K562 (cell line): ENCODE data around the gene MITD1. TPM values are rescaled to one million over a fixed set of nuclear protein-coding genes. Genes with fewer than 3 reads are reported as not detected.
A peak's percentile ranks its signal among the peaks of the same experiment; 100 is the strongest.

ENCODE experiments used
- ATAC-seq: fragments of 200-7000 bp; cut with Tn5 transposase; 3 replicates; pipeline ENCODE4 v1.9.1; 2020; ENCODE audit warnings: moderate library complexity
- BruUV-seq: library from RNA; stranded (reverse); fragments of 400-500 nt; replicated peaks from 2 replicates; lab custom pipeline; 2021; lab: Mats Ljungman, UMichigan
- CTCF ChIA-PET: fragments of 300-600 bp; formaldehyde crosslinking; extraction: SDS; loops from one replicate; lab custom pipeline; 2021; ENCODE audit warnings: low intra/inter-chr PET ratio; lab: Yijun Ruan, JAX
- POLR2A ChIA-PET: fragments of 300-600, 350-650 bp; sonication (Branson Sonifier 250); formaldehyde crosslinking; extraction: SDS; loops from one replicate; lab custom pipeline; 2021; ENCODE audit warnings: antibody characterized with exemption, inconsistent platforms; lab: Yijun Ruan, JAX
- DNase-seq, 4 experiments: peaks; one replicate each; pipeline versions ENCODE4 v3.0.0 to v3.0.0-alpha.2; 2011 to 2018; ENCODE audit warnings: low spot score in 3 of 4, mixed read lengths in 3 of 4; ENCODE audit errors: extremely low read depth in 1 of 4
- FAIRE-seq: peaks from 2 replicates; lab custom pipeline; 2011; peaks lifted over from hg19 to GRCh38; lab: Jason Lieb, UNC
- H2AFZ ChIP-seq: 2 replicates; pipeline ENCODE4 v1.6.0; 2011; ENCODE audit warnings: low read depth, low read length, control low read depth, inconsistent platforms
- H3K27ac ChIP-seq: fragments of 200-600 bp; 3 replicates; pipeline ENCODE4 v1.8.0; 2011; ENCODE audit warnings: low read depth, mild to moderate bottlenecking, control low read depth, inconsistent platforms, low read length, moderate library complexity, mixed read lengths; ENCODE audit errors: extremely low read depth
- H3K27me3 ChIP-seq, 2 experiments: fragments of 300-600 bp in 1 of 2; 2 replicates in 1 of 2; 3 replicates in 1 of 2; pipeline versions ENCODE4 v1.6.0 to v1.8.0; 2011; ENCODE audit warnings: inconsistent platforms in 2 of 2, low read length in 2 of 2, mild to moderate bottlenecking in 1 of 2, mixed read lengths in 1 of 2, moderate library complexity in 1 of 2; ENCODE audit not compliant: control insufficient read depth in 2 of 2, insufficient read depth in 2 of 2
- H3K36me3 ChIP-seq: fragments of 300-600 bp; 3 replicates; pipeline ENCODE4 v1.8.0; 2011; ENCODE audit warnings: mild to moderate bottlenecking, low read length, inconsistent platforms; ENCODE audit not compliant: control insufficient read depth, insufficient read depth
- H3K4me1 ChIP-seq, 2 experiments: fragments of 200-600 bp in 1 of 2; replicated peaks in 1 of 2; 2 replicates in 1 of 2; 3 replicates in 1 of 2; pipeline versions ENCODE4 v1.5.1 to v1.8.0; 2011; ENCODE audit warnings: inconsistent platforms in 2 of 2, low read length in 2 of 2, mild to moderate bottlenecking in 1 of 2, mixed read lengths in 1 of 2, moderate library complexity in 1 of 2; ENCODE audit not compliant: control insufficient read depth in 2 of 2, insufficient read depth in 2 of 2
- H3K4me2 ChIP-seq: 2 replicates; pipeline ENCODE4 v1.6.1; 2011; ENCODE audit warnings: low read length, control low read depth, inconsistent platforms, mixed read lengths; ENCODE audit not compliant: insufficient read depth
- H3K4me3 ChIP-seq: fragments of 200-600 bp; sonication (generic), shearing (Covaris generic); 2 replicates; pipeline ENCODE4 v1.5.1; 2016; ENCODE audit warnings: control low read depth, inconsistent platforms
- H3K79me2 ChIP-seq: fragments of 200-600 bp; 3 replicates; pipeline ENCODE4 v1.8.0; 2011; ENCODE audit warnings: low read length, inconsistent platforms; ENCODE audit not compliant: control insufficient read depth, insufficient read depth
- H3K9ac ChIP-seq, 2 experiments: 2 replicates each; pipeline versions ENCODE4 v1.6.0 to v1.6.1; 2011; ENCODE audit warnings: low read depth in 2 of 2, low read length in 2 of 2, control low read depth in 1 of 2, inconsistent platforms in 1 of 2, mild to moderate bottlenecking in 1 of 2, mixed read lengths in 1 of 2; ENCODE audit not compliant: insufficient read depth in 1 of 2
- H3K9me1 ChIP-seq: one replicate; pipeline ENCODE4 v1.6.0; 2011; ENCODE audit warnings: inconsistent platforms, mild to moderate bottlenecking, low read length, moderate library complexity; ENCODE audit not compliant: control insufficient read depth, insufficient read depth
- H3K9me3 ChIP-seq: replicated peaks from 2 replicates; pipeline ENCODE4 v1.5.1; 2011; ENCODE audit warnings: low read depth, low read length, inconsistent platforms; ENCODE audit not compliant: control insufficient read depth, insufficient read depth
- H4K20me1 ChIP-seq: replicated peaks from 2 replicates; pipeline ENCODE4 v1.6.1; 2011; ENCODE audit warnings: low read length, inconsistent platforms, mixed read lengths; ENCODE audit not compliant: control insufficient read depth, insufficient read depth
- CREB5 ChIP-seq: fragments of 250-450 bp; sonication (Bioruptor Pico); IDR thresholded peaks from 2 replicates; pipeline ENCODE4 v1.5.0; 2020; ENCODE audit warnings: mild to moderate bottlenecking
- FUS ChIP-seq: fragments of 200-400 bp; formaldehyde crosslinking; optimal IDR thresholded peaks from 2 replicates; pipeline ENCODE3; 2017; ENCODE audit warnings: low read depth, low read length
- KLF13 ChIP-seq: fragments of 450-650 bp; IDR thresholded peaks from 2 replicates; pipeline ENCODE4 v1.6.1; 2016; ENCODE audit warnings: missing genetic modification characterization, low read depth, mild to moderate bottlenecking, missing compliant biosample characterization, moderate library complexity, borderline replicate concordance
- KLF6 ChIP-seq: fragments of 250-450 bp; sonication (Bioruptor Pico); IDR thresholded peaks from 2 replicates; pipeline ENCODE4 v1.4.0; 2020; ENCODE audit warnings: mild to moderate bottlenecking, moderate library complexity, borderline replicate concordance
- POU5F1 ChIP-seq: fragments of 150-350 bp; IDR thresholded peaks from 2 replicates; pipeline ENCODE4 v1.6.1; 2014; ENCODE audit warnings: borderline replicate concordance, low read length, low read depth, mild to moderate bottlenecking; ENCODE audit not compliant: partially characterized antibody
- TSC22D4 ChIP-seq: fragments of 450-650 bp; IDR thresholded peaks from 2 replicates; pipeline ENCODE4 v1.6.1; 2016; ENCODE audit warnings: missing genetic modification characterization, missing biosample characterization, control low read depth
- ZBTB2 ChIP-seq: fragments of 450-650 bp; IDR thresholded peaks from 2 replicates; pipeline ENCODE4 v1.6.1; 2016; ENCODE audit warnings: antibody characterized with exemption
- ZNF316 ChIP-seq: fragments of 450-650 bp; IDR thresholded peaks from 2 replicates; pipeline ENCODE4 v1.6.1; 2016
- ZNF699 ChIP-seq: fragments of 250-450 bp; sonication (Bioruptor Pico); IDR thresholded peaks from 2 replicates; pipeline ENCODE4 v1.8.0; 2021; ENCODE audit warnings: mild to moderate bottlenecking, moderate library complexity; ENCODE audit not compliant: insufficient replicate concordance
- ZSCAN29 ChIP-seq: fragments of 450-650 bp; IDR thresholded peaks from 2 replicates; pipeline ENCODE4 v1.6.1; 2017
- WGBS: fragments of 100-300 bp; shearing (Covaris generic); methylation state at CpG from one replicate; pipeline ENCODE4 v1.1.6; 2016; ENCODE audit warnings: low coverage, mixed read lengths; ENCODE audit not compliant: insufficient coverage; ENCODE audit errors: missing lambda C conversion rate; 5-methylcytosine and 5-hydroxymethylcytosine counted together
- in situ Hi-C: fragments of 300-500 bp; cut with MboI; formaldehyde crosslinking; loops from 4 replicates; pipeline ENCODE4 v1.15.0; 2018; ENCODE audit warnings: inconsistent platforms, mixed read lengths
- intact Hi-C: fragments of 100-400 bp; cut with micrococcal nuclease; formaldehyde crosslinking; loops from 2 replicates; pipeline ENCODE4 v1.14.2; 2022
- polyA plus RNA-seq, 8 experiments: library from polyadenylated mRNA; depleted of rRNA in 4 of 8; stranded (reverse) in 5 of 8; unstranded in 3 of 8; fragments of >200 nt; fragmentation: Nextera tagmentation in 2 of 8; fragmentation: Illumina TruSeq in 1 of 8; extraction: Ambion mirVana in 2 of 8; extraction: Trizol in 1 of 8; gene quantifications; 2 replicates each; pipeline versions ENCODE4 v1.2.1 to v1.2.3, GENCODE V29; 2011 to 2014; ENCODE audit warnings: inconsistent platforms in 1 of 8, missing spikeins in 1 of 8
- total RNA-seq, 7 experiments: library from RNA; depleted of rRNA in 6 of 7; stranded (reverse); fragments of >200 nt in 6 of 7; fragmentation: Illumina TruSeq in 2 of 7; extraction: Trizol in 2 of 7; gene quantifications; 2 replicates each; pipeline versions ENCODE4 v1.2.1 to v1.2.3, GENCODE V29; 2011 to 2021; ENCODE audit warnings: low replicate concordance in 1 of 7
- TF ChIP-seq, protein P1 (sequence below): fragments of 450-650 bp; formaldehyde crosslinking; IDR thresholded peaks from 2 replicates; pipeline ENCODE4 v1.4.0; 2020; ENCODE audit warnings: mild to moderate bottlenecking, moderate library complexity

The MITD1 gene
- total and polyA plus RNA-seq, 9 of the 15 experiments (the other 6 are each of a cell fraction or from before 2014, with no cell fraction given) = 19.6 to 71.8 (median 43.2) TPM

DNA sequence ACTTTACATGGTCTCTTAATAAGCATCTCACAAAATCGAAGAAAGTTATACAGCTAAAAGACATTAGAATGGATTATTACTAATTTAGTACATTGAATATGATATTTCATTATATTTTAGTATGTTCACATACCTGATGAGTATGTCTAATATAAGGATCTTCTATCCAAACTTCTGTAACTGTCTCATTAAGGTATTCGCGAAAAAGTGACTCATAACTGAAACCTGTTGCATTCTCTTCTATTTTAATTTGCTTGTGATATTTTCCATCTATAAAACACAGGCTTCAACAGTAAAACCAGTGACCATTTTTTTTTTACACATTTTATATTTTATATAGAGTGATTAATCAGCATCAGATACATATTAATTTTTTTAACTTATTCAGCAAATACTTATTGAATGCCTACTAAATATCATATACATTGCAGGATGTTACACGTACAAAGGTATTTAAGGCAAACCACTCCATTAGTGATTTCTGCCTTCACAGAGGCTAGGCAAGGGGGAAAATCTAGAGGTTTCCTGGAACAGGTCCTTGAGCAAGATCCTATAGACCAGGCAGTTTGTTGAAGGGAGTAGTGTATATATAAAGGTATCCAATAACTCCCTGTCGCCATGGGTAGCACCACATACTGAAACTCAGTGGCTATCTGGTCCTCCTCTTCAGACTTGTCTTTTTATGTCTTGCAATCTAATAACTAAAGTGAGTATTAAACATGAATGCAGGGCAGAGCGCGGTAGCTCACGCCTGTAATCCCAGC is 9.3 kb downstream of the MITD1 start:
- H3K27ac ChIP-seq = no peak overlapping the region
- H3K79me2 ChIP-seq = no peaks in the 10 kb centered on the region
- H3K4me1 ChIP-seq = no peaks in the 10 kb centered on the region
- CTCF ChIA-PET = no interaction called here
- FAIRE-seq (no peak), ATAC-seq (no peak), DNase-seq (no peak)
- in situ Hi-C loops = no loop called here
- BruUV-seq = no TSS peak
- 94% methylated on average over 8 of the region's 8 CpGs for WGBS
- H2AFZ ChIP-seq = no peak overlapping the region
- no peaks in the 10 kb centered on the region for H3K9me1 ChIP-seq
- H3K4me3 ChIP-seq = no peak overlapping the region
- no peak overlapping the region for H3K9ac ChIP-seq
- H3K27me3 ChIP-seq = no peaks in the 10 kb centered on the region
- intact Hi-C loops = no loop called here
- H3K4me2 ChIP-seq = no peak overlapping the region
- TF ChIP-seq FUS (no peak), POU5F1 (no peak), ZNF316 (peak; percentile 53)
- POLR2A ChIA-PET = interaction anchor here (1.7 kb wide), 1 partner anchor 36 kb away, joined by 4 read pairs; no protein-coding TSS in a partner anchor
- no peaks in the 10 kb centered on the region for H3K9me3 ChIP-seq
- H4K20me1 ChIP-seq = no peaks in the 10 kb centered on the region
- peaks cover 52% of the 10 kb centered on the region for H3K36me3 ChIP-seq

- FAIRE-seq = no peak
- in situ Hi-C loops (no loop called here), intact Hi-C loops (no loop called here)
- DNase-seq = no peak
- no peak overlapping the region for H2AFZ ChIP-seq
- ChIA-PET CTCF (no interaction called here), POLR2A (interaction anchor here (1.5 kb wide), 1 partner anchor 12 kb away, joined by 5 read pairs; no protein-coding TSS in a partner anchor)
- no peaks in the 10 kb centered on the region for H3K4me1 ChIP-seq
- H3K79me2 ChIP-seq = no peaks in the 10 kb centered on the region
- H3K9me3 ChIP-seq = no peaks in the 10 kb centered on the region
- H3K27ac ChIP-seq = no peak overlapping the region
- no peak overlapping the region for H3K4me2 ChIP-seq
- 29% methylated on average over 1 of the region's 1 CpG for WGBS
- no peak overlapping the region for H3K4me3 ChIP-seq
- no peak overlapping the region for H3K9ac ChIP-seq
- no peaks in the 10 kb centered on the region for H4K20me1 ChIP-seq
- no peaks in the 10 kb centered on the region for H3K27me3 ChIP-seq
- no TSS peak for BruUV-seq
- no peak for ATAC-seq
- H3K36me3 ChIP-seq = peaks cover 54% of the 10 kb centered on the region
- no peaks in the 10 kb centered on the region for H3K9me1 ChIP-seq
- TF ChIP-seq TSC22D4 = no peak
- TF ChIP-seq ZBTB2 = no peak
- TF ChIP-seq ZSCAN29 = no peak
- TF ChIP-seq KLF13 (tag) = no peak
- no peak for TF ChIP-seq CREB5 (CRISPR knock-in tag)
- TF ChIP-seq, protein P1, sequence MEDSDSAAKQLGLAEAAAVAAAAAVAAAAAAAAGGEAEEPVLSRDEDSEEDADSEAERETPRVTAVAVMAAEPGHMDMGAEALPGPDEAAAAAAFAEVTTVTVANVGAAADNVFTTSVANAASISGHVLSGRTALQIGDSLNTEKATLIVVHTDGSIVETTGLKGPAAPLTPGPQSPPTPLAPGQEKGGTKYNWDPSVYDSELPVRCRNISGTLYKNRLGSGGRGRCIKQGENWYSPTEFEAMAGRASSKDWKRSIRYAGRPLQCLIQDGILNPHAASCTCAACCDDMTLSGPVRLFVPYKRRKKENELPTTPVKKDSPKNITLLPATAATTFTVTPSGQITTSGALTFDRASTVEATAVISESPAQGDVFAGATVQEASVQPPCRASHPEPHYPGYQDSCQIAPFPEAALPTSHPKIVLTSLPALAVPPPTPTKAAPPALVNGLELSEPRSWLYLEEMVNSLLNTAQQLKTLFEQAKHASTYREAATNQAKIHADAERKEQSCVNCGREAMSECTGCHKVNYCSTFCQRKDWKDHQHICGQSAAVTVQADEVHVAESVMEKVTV (CRISPR knock-in tag) = no peak
- no peak for TF ChIP-seq KLF6
- TF ChIP-seq ZNF699 = no peak
These were observed 11.3 kb downstream of the MITD1 start for GRCh38 chr2:99169534-99169933.
